ENCODE data around the gene AGO4.
"Not testable (repeated sequence)": the region's sequence is repeated elsewhere in the genome, so short reads cannot be mapped to it uniquely, and the experiment has no call there.

Gene AGO4

DNA sequence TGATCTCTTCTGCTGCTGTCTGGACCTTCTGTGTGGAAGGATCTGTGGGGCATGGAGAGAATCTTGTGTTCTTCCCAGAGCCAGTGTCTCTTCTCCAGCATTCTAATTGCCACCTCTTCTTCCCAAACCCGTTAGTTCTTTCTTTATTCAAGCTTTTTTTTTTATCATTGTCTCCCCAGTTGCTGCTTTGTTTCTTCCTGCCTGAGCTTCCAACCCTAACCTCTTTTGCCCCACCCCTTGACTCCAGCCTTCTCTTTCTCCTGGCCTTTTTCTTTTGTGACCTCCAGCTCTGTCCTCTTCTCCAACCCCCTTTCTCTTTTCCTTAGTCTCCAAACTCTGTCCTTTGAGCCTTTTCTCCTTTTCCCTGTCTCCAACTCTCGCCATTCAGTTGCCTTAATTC is 79.7 kb downstream of the AGO4 start:
- DNase-seq (ENCODE audit: extremely low spot score, insufficient read length, low read depth) (no peak), FAIRE-seq (no peak)

DNA sequence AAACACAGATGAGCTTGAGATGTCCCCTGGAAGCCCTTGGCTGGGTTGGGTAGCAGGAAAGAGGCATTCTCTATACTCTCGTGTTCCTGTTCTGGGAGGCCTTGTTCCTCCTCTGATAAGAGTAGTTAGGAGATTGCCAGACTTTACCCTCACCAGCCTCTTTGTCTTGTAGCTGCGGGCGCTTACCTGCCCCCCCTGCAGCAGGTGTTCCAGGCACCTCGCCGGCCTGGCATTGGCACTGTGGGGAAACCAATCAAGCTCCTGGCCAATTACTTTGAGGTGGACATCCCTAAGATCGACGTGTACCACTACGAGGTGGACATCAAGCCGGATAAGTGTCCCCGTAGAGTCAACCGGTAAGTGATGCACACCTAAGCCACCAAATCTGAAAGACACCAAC is 80.4 kb downstream of the AGO4 start:
- FAIRE-seq, result no peak
- no peak for DNase-seq (ENCODE audit: extremely low spot score, insufficient read length, low read depth)

DNA sequence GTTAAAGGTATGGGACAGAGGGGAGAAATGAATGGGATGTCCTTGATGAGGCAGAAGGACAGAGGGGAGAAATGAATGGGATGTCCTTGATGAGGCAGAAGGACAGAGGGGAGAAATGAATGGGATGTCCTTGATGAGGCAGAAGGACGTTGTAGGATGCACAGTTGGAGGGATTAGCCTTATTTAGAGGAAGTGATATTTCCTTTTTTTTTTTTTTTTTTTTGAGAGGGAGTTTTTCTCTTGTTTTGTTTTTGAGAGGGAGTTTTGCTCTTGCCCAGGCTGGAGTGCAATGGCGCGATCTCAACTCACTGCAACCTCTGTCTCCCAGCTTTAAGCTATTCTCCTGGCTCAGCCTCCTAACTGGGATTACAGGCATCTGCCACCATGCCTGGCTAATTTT is 81.2 kb downstream of the AGO4 start:
- DNase-seq (ENCODE audit: extremely low spot score, insufficient read length, low read depth); FAIRE-seq: not testable (repeated sequence)

- no peak for DNase-seq (ENCODE audit: extremely low spot score, insufficient read length, low read depth)
- no peak for FAIRE-seq
Measured at GRCh38 chr1:35893051-35893879, 85.4 kb downstream of the AGO4 start.

DNA sequence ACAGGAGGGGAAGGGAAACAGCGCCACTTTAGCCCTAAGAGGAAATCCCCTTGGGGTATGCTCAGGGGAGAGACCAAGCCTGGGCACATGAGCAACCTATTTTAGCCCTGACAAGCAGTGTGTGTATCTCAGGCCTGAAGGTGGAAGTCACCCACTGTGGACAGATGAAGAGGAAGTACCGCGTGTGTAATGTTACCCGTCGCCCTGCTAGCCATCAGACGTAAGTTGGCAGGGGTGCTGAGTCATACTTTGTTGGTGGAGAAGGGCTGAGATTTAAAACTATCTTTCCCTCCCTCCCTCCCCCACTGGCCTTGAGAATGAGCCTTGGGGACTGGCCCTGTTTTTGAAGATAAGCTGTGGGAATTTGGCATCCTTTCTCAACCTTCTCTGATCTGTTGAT is 86.4 kb downstream of the AGO4 start:
- DNase-seq (ENCODE audit: extremely low spot score, insufficient read length, low read depth), result peak; percentile 7
- peak; percentile 89 for FAIRE-seq

GRCh38 chr1:35894656-35895055 is 86.8 kb downstream of the AGO4 start:
- DNase-seq (ENCODE audit: extremely low spot score, insufficient read length, low read depth), result no peak
- no peak for FAIRE-seq

DNA sequence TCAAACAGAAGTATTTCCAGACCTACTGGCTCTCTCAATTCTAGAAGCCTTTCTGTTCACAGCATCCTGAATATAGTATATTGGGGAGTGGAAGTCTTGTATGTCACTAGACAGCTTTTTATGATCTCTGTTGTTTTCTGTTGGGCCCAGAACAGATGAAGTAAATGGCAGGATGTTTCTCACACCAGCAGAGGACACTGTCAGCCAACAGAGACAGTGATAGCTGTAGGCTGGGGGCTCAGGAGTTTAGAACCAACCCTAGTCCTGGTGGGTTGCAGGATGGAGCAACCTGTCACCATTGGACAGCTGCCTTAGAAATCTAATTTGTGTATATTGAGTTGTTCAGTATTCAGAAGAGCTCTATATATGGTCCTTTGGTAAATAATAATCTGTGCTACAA is 92.1 kb downstream of the AGO4 start:
- DNase-seq (ENCODE audit: extremely low spot score, insufficient read length, low read depth), result no peak
- FAIRE-seq, result no peak

- no peak for DNase-seq (ENCODE audit: extremely low spot score, insufficient read length, low read depth)
- FAIRE-seq, result no peak
Measured at GRCh38 chr1:35901235-35901634, 93.4 kb downstream of the AGO4 start.

- FAIRE-seq (no peak), DNase-seq (ENCODE audit: extremely low spot score, insufficient read length, low read depth) (no peak)
Measured at GRCh38 chr1:35902671-35903070, 94.9 kb downstream of the AGO4 start.
